Measurements from ENCODE around the gene LILRB4. TPM values are rescaled to one million over a fixed set of nuclear protein-coding genes. Genes with fewer than 3 reads are reported as not detected.

Gene LILRB4
- total RNA-seq, 2 donors from 2014 or later: not detected

Other genes with a start within 250 kb of the LILRB4 start
- under 1 TPM; 0.32 to 0.41 TPM for gene TTYH1, start 247.5 kb upstream of the LILRB4 start, total RNA-seq
- 100 to 1,000 TPM; 221 to 283 TPM for gene LENG8, start 213.8 kb upstream of the LILRB4 start, total RNA-seq
- 1 to 10 TPM; 3.1 to 5.8 TPM for gene LENG9, start 199.2 kb upstream of the LILRB4 start, total RNA-seq
- gene CDC42EP5, start 189.7 kb upstream of the LILRB4 start, total RNA-seq: under 1 TPM in 1 of 2 donors, not detected in 1; 0.30 TPM
- 10 to 100 TPM in 1 of 2 donors, under 1 TPM in 1; 0.83 to 14.2 TPM for gene LAIR2, start 160.2 kb upstream of the LILRB4 start, total RNA-seq
- gene LILRA2, start 89.2 kb upstream of the LILRB4 start, total RNA-seq: not detected
- not detected for gene LILRA1, start 69.4 kb upstream of the LILRB4 start, total RNA-seq
- gene LILRB1, start 32.5 kb upstream of the LILRB4 start, total RNA-seq: 1 to 10 TPM in 1 of 2 donors, under 1 TPM in 1; 0.38 to 3.6 TPM
- not detected for gene KIR3DL3, start 61.5 kb downstream of the LILRB4 start, total RNA-seq
- not detected for gene KIR2DL3, start 75.5 kb downstream of the LILRB4 start, total RNA-seq
- gene KIR2DL1, start 106.8 kb downstream of the LILRB4 start, total RNA-seq: under 1 TPM in 1 of 2 donors, not detected in 1; 0.24 TPM
- under 1 TPM; 0.60 to 0.63 TPM for gene KIR2DL4, start 140.6 kb downstream of the LILRB4 start, total RNA-seq
- gene KIR3DL1, start 153.5 kb downstream of the LILRB4 start, total RNA-seq: under 1 TPM in 1 of 2 donors, not detected in 1; 0.21 TPM
- under 1 TPM; 0.24 to 0.88 TPM for gene KIR2DS4, start 169.7 kb downstream of the LILRB4 start, total RNA-seq
- gene KIR3DL2, start 187.5 kb downstream of the LILRB4 start, total RNA-seq: 1 to 10 TPM in 1 of 2 donors, under 1 TPM in 1; 0.89 to 4.4 TPM
- not detected for gene FCAR, start 211.2 kb downstream of the LILRB4 start, total RNA-seq
- gene NCR1, start 243.2 kb downstream of the LILRB4 start, total RNA-seq: 1 to 10 TPM in 1 of 2 donors, under 1 TPM in 1; 0.53 to 4.1 TPM

Data from activated T-cell treated with anti-CD3 and anti-CD28 coated beads, Interleukin-2, amount 50 U/mL, for 72 hours (primary cell).